Measurements from ENCODE around the gene CDYL2. TPM values are rescaled to one million over a fixed set of nuclear protein-coding genes. Genes with fewer than 3 reads are reported as not detected.

The CDYL2 gene
- polyA plus RNA-seq, 1 donor from 2014 or later = 2.6 TPM

GRCh38 chr16:80743273-80743672, 61.1 kb downstream of the CDYL2 start:
- no peak overlapping the region for H3K9ac ChIP-seq (ENCODE audit: low read length)
- H3K27ac ChIP-seq (ENCODE audit: low read length) = no peak overlapping the region
- no peaks in the 10 kb centered on the region for H3K9me2 ChIP-seq (ENCODE audit: insufficient read depth, low read length)
- H3K27me3 ChIP-seq (ENCODE audit: insufficient read depth, low read depth, low read length) = no peaks in the 10 kb centered on the region
- no peaks in the 10 kb centered on the region for H4K20me1 ChIP-seq (ENCODE audit: insufficient read depth)
- no peaks in the 10 kb centered on the region for H3K36me3 ChIP-seq (ENCODE audit: insufficient read depth, low read length)
- H2AFZ ChIP-seq (ENCODE audit: low read depth, low read length) = no peak overlapping the region
- no peak overlapping the region for H3K4me2 ChIP-seq (ENCODE audit: low read length)
- H3K4me3 ChIP-seq (ENCODE audit: low read length) = no peak overlapping the region
- no peaks in the 10 kb centered on the region for H3K9me3 ChIP-seq (ENCODE audit: low read length)
- no peak for TF ChIP-seq MXI1 (conservative IDR thresholded peaks at IDR 0.05; ENCODE audit: poor library complexity, severe bottlenecking)
- TF ChIP-seq EP300 (conservative IDR thresholded peaks at IDR 0.05; ENCODE audit: poor library complexity, severe bottlenecking) = no peak
- TF ChIP-seq RAD21 (conservative IDR thresholded peaks at IDR 0.05) = no peak
- TF ChIP-seq, protein P1, sequence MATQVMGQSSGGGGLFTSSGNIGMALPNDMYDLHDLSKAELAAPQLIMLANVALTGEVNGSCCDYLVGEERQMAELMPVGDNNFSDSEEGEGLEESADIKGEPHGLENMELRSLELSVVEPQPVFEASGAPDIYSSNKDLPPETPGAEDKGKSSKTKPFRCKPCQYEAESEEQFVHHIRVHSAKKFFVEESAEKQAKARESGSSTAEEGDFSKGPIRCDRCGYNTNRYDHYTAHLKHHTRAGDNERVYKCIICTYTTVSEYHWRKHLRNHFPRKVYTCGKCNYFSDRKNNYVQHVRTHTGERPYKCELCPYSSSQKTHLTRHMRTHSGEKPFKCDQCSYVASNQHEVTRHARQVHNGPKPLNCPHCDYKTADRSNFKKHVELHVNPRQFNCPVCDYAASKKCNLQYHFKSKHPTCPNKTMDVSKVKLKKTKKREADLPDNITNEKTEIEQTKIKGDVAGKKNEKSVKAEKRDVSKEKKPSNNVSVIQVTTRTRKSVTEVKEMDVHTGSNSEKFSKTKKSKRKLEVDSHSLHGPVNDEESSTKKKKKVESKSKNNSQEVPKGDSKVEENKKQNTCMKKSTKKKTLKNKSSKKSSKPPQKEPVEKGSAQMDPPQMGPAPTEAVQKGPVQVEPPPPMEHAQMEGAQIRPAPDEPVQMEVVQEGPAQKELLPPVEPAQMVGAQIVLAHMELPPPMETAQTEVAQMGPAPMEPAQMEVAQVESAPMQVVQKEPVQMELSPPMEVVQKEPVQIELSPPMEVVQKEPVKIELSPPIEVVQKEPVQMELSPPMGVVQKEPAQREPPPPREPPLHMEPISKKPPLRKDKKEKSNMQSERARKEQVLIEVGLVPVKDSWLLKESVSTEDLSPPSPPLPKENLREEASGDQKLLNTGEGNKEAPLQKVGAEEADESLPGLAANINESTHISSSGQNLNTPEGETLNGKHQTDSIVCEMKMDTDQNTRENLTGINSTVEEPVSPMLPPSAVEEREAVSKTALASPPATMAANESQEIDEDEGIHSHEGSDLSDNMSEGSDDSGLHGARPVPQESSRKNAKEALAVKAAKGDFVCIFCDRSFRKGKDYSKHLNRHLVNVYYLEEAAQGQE (IDR thresholded peaks at IDR 0.05; ENCODE audit: borderline replicate concordance) = no peak
- TF ChIP-seq TAF1 (IDR thresholded peaks at IDR 0.05; ENCODE audit: low read depth) = no peak
- TF ChIP-seq EZH2 (IDR thresholded peaks at IDR 0.05; ENCODE audit: borderline replicate concordance, insufficient read depth, low read length, poor library complexity, severe bottlenecking) = no peak
- TF ChIP-seq, protein P2, sequence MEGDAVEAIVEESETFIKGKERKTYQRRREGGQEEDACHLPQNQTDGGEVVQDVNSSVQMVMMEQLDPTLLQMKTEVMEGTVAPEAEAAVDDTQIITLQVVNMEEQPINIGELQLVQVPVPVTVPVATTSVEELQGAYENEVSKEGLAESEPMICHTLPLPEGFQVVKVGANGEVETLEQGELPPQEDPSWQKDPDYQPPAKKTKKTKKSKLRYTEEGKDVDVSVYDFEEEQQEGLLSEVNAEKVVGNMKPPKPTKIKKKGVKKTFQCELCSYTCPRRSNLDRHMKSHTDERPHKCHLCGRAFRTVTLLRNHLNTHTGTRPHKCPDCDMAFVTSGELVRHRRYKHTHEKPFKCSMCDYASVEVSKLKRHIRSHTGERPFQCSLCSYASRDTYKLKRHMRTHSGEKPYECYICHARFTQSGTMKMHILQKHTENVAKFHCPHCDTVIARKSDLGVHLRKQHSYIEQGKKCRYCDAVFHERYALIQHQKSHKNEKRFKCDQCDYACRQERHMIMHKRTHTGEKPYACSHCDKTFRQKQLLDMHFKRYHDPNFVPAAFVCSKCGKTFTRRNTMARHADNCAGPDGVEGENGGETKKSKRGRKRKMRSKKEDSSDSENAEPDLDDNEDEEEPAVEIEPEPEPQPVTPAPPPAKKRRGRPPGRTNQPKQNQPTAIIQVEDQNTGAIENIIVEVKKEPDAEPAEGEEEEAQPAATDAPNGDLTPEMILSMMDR (IDR thresholded peaks at IDR 0.05; ENCODE audit: poor library complexity, severe bottlenecking) = no peak
- TF ChIP-seq POLR2AphosphoS5 (IDR thresholded peaks at IDR 0.05) = no peak
- no peak for TF ChIP-seq SMC3 (conservative IDR thresholded peaks at IDR 0.05; ENCODE audit: poor library complexity)
- no peaks in the 10 kb centered on the region for H3K79me2 ChIP-seq (replicated peaks; ENCODE audit: insufficient read depth, low read length)
- no peaks in the 10 kb centered on the region for H3F3A ChIP-seq (ENCODE audit: insufficient read depth, low read length, poor library complexity, severe bottlenecking)

- no peak overlapping the region for H3K4me2 ChIP-seq (ENCODE audit: low read length)
- no peaks in the 10 kb centered on the region for H3K9me2 ChIP-seq (ENCODE audit: insufficient read depth, low read length)
- H3K27ac ChIP-seq (ENCODE audit: low read length) = no peak overlapping the region
- no peaks in the 10 kb centered on the region for H3F3A ChIP-seq (ENCODE audit: insufficient read depth, low read length, poor library complexity, severe bottlenecking)
- no peak overlapping the region for H3K9ac ChIP-seq (ENCODE audit: low read length)
- no peaks in the 10 kb centered on the region for H3K27me3 ChIP-seq (ENCODE audit: insufficient read depth, low read depth, low read length)
- no peaks in the 10 kb centered on the region for H3K79me2 ChIP-seq (replicated peaks; ENCODE audit: insufficient read depth, low read length)
- no peaks in the 10 kb centered on the region for H4K20me1 ChIP-seq (ENCODE audit: insufficient read depth)
- no peaks in the 10 kb centered on the region for H3K9me3 ChIP-seq (ENCODE audit: low read length)
- TF ChIP-seq MXI1 (conservative IDR thresholded peaks at IDR 0.05; ENCODE audit: poor library complexity, severe bottlenecking) (no peak), EZH2 (IDR thresholded peaks at IDR 0.05; ENCODE audit: borderline replicate concordance, insufficient read depth, low read length, poor library complexity, severe bottlenecking) (no peak), EP300 (conservative IDR thresholded peaks at IDR 0.05; ENCODE audit: poor library complexity, severe bottlenecking) (no peak), POLR2AphosphoS5 (IDR thresholded peaks at IDR 0.05) (no peak), RAD21 (conservative IDR thresholded peaks at IDR 0.05) (no peak), TAF1 (IDR thresholded peaks at IDR 0.05; ENCODE audit: low read depth) (no peak), SMC3 (conservative IDR thresholded peaks at IDR 0.05; ENCODE audit: poor library complexity) (no peak)
- TF ChIP-seq, protein P2 (IDR thresholded peaks at IDR 0.05; ENCODE audit: poor library complexity, severe bottlenecking) = no peak
- TF ChIP-seq, protein P1 (IDR thresholded peaks at IDR 0.05; ENCODE audit: borderline replicate concordance) = no peak
- H3K4me3 ChIP-seq (ENCODE audit: low read length) = no peak overlapping the region
- no peak overlapping the region for H2AFZ ChIP-seq (ENCODE audit: low read depth, low read length)
- no peaks in the 10 kb centered on the region for H3K36me3 ChIP-seq (ENCODE audit: insufficient read depth, low read length)
Measured at GRCh38 chr16:80742331-80742730, 62.1 kb downstream of the CDYL2 start.
